HG03139 (cell line): ENCODE results near the gene FHOD3.

Experiments used
- ATAC-seq: cut with Tn5 transposase; IDR thresholded peaks from one replicate; pipeline ENCODE4 v1.9.1; 2021; ENCODE audit not compliant: unreplicated experiment

FHOD3 gene

DNA sequence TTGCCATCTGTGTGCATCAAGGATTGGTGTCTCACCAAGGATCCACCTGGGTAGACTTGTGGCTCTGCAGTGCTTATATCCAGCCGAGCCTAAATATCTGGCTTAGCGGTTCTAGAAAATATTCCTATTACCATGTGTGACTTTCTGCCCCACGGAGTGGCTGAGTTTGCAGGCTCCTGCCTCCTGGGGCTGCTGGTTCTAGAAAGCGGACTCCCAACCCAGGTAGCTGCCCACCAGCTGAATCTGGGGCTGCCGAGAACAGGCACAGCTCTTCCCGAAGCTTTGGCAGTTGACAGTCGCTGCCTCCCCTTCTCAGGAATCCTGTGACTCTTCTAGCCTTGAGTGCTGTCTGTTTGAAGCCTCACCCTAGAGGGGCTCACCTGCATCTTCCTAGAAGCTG lies 426.7 kb downstream of the FHOD3 start:
- no peak for ATAC-seq

DNA sequence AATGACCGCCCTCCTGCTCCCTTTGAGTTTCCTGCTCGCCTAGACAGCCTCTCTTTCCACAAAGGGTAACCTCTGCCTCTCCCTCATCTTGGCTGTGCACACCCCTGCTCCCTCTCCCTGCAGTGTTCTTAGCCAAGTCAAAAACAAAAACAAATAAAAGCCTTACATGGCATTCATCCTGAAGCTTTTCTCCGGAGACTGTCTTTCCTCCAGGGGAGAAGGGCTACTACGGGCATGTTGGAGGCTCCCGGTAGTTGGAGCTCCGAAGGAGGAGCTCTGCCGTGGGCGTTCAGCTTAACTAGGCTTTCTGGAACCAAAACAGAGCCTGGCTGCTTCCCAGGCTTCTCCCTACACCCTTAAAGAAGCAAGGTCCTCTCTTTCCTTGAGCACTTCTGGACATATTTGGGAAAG lies 427.1 kb downstream of the FHOD3 start:
- ATAC-seq, result no peak

DNA sequence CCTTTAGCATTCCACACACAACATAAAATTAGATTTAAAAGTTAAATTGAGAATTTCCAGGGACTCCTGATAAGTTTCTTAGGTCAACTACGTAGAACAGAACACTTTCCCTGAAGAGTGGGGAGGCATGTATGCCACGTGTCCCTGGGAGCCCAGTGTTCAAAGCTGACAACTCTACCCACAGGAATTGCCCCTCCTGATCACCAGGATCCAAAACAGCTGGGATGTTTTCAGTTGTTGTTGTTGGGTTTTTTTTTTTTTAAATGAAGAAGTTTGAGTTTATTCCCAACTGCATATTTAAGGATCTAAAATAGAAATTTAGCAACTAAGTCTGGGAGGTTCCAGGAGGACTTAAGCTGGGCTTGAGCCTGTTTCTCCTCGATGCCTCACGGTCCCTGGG lies 430.8 kb downstream of the FHOD3 start:
- no peak for ATAC-seq

DNA sequence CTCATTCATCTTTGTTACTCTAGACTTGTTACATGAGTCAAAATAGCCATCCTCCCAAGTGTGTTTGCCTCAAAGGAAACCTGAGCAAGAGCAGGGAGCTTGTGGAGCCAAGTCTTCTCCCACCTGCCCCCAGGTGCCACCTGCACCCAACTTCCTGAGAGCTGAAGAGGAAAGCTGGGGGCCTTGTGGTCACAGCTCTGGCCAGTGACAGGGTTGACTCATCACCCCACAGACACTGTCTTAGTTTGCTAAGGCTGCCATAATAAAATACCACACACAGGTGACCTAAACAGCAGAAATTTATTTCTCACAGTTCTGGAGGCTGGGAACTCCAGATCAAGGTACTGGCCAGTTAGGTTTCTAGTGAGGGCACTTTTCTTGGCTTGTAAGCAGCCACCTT lies 431.7 kb downstream of the FHOD3 start:
- ATAC-seq, result no peak

- ATAC-seq, result no peak
Measured at GRCh38 chr18:36732264-36732663, 434.8 kb downstream of the FHOD3 start.

DNA sequence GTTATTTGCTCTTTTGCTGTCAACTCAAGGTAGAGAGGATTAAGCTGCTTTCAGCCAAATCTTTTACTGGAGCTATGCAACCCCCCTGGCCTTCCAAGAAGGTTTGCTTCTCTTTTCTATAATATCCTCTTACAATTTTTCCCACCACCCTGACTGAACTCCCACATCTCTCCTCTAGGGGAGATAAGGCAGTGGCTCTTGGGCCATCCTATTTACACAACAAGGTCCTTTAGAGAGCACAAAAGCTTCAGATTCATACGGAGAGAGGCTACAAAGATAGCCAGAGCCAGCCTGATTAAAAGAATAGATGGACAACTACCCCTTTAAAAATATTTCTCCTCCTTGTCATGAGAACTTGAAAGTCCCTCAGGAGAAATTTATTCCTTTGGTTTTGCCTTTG lies 435.6 kb downstream of the FHOD3 start:
- ATAC-seq, result no peak

- no peak for ATAC-seq
Measured at GRCh38 chr18:36734596-36734995, 437.1 kb downstream of the FHOD3 start.

DNA sequence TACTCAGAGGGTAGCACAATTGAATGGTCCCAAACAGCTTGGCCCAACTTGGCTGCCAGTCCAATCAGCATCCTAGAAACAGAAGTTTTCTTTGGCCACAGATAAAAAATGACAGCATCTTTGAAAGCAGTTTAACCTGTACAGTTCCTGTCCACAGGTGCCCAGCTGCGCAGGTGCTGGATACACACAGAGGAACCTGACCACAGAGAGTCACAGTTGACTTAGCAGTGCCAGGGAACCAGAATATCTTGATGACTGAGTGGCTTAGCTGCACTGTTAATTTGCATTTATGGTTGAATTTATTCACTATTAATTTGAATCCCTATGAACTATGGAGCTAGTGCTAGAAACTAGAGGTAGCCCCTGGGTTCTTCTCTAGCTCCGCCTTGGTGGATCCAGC lies 437.6 kb downstream of the FHOD3 start:
- no peak for ATAC-seq

GRCh38 chr18:36736094-36736493 lies 438.6 kb downstream of the FHOD3 start:
- no peak for ATAC-seq

GRCh38 chr18:36737316-36737715 lies 439.8 kb downstream of the FHOD3 start:
- ATAC-seq, result no peak

GRCh38 chr18:36744261-36744876 lies 446.9 kb downstream of the FHOD3 start:
- ATAC-seq, result no peak

- ATAC-seq, result no peak
Measured at GRCh38 chr18:36745219-36745975, 447.9 kb downstream of the FHOD3 start.

DNA sequence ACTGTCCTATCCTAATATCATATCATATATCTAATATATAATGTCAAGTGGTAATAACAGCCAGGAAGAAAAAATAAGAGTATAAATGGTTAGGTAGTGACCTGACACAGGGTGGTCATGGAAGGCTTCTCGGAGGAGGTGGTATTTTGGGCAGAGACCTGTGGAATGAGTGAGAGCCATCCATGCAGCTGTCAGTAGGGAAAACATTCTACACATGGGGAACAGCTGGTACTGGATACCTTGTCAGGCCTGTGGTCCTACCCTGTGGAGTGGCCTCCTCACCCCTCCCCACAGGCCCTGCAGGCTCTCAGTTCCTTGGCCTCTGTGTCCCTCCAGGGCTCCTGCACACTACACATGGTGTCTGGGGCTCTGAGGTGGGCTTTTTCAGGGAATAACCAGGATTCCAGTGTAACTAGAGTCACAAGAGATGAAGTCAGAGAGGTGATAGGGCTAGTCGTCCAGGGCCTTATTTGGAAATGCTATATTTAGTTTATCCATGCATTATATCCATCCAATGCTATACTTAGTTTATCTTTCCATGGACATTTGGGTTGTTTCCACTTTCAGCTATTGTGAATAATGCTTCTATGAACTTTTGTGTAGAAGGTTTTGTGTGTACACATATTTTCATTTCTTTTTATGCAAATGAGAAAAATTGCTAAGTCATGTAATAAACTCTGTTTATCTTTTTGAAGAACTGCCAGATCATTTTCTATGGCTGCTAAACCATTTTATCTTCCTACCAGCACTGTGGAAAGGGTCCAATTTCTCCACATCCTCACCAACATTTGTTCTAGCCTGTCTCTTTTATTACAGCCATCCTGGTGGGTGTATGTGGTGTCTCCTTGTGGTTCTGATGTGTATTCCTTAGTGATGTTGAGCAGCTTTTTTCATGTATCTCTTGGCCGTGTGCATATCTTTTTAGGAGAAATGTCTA lies 455.7 kb downstream of the FHOD3 start:
- no peak for ATAC-seq

DNA sequence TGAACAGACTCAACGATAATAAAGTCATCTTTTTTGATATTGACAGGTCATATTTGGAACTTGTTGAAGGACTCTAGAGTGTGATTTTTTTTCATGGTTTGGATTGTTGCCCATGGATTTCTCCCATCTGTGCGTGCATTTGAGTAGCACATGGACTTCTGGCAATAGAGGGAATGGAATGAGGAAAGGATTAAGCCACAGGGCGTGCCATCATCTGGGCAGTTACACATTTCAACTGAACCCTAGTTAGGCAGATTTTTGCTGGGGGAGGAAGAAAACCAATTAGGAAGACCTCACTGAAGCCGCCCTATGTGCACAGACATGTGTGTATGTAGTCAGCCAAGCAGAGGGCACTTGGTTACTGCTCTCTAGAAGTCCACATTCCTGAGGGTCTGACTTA lies 458.7 kb downstream of the FHOD3 start:
- no peak for ATAC-seq

DNA sequence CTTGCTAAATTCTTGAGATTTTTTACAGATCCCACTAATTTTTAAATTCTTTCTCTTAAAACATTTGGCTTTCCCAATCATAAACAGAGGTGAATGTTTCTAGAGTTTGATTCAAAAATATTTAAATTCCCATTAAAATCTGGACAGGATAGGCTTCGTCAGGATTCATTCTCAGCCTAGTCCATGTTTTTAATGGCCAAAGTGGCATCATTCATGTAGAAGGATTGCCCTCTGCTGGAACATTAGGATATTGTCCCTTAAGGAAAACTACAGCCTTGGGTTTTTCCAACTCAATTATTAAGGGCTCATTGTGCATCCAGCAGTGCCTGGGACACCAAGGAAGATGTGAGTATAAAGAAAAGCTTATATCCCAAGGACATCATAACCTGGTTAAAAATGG lies 459.6 kb downstream of the FHOD3 start:
- ATAC-seq, result no peak

GRCh38 chr18:36757991-36758390 lies 460.5 kb downstream of the FHOD3 start:
- no peak for ATAC-seq

GRCh38 chr18:36758623-36759022 lies 461.1 kb downstream of the FHOD3 start:
- no peak for ATAC-seq

GRCh38 chr18:36759167-36759776 lies 461.8 kb downstream of the FHOD3 start:
- ATAC-seq, result no peak

- no peak for ATAC-seq
Measured at GRCh38 chr18:36760598-36760997, 463.1 kb downstream of the FHOD3 start.

GRCh38 chr18:36761186-36761698 lies 463.7 kb downstream of the FHOD3 start:
- no peak for ATAC-seq

- no peak for ATAC-seq
Measured at GRCh38 chr18:36762074-36762473, 464.6 kb downstream of the FHOD3 start.
